ENCODE results near the gene ATAD5. TPM values are rescaled to one million over a fixed set of nuclear protein-coding genes. Genes with fewer than 3 reads are reported as not detected.
A peak's percentile ranks its signal among the peaks of the same experiment; 100 is the strongest.

The ATAD5 gene, protein sequence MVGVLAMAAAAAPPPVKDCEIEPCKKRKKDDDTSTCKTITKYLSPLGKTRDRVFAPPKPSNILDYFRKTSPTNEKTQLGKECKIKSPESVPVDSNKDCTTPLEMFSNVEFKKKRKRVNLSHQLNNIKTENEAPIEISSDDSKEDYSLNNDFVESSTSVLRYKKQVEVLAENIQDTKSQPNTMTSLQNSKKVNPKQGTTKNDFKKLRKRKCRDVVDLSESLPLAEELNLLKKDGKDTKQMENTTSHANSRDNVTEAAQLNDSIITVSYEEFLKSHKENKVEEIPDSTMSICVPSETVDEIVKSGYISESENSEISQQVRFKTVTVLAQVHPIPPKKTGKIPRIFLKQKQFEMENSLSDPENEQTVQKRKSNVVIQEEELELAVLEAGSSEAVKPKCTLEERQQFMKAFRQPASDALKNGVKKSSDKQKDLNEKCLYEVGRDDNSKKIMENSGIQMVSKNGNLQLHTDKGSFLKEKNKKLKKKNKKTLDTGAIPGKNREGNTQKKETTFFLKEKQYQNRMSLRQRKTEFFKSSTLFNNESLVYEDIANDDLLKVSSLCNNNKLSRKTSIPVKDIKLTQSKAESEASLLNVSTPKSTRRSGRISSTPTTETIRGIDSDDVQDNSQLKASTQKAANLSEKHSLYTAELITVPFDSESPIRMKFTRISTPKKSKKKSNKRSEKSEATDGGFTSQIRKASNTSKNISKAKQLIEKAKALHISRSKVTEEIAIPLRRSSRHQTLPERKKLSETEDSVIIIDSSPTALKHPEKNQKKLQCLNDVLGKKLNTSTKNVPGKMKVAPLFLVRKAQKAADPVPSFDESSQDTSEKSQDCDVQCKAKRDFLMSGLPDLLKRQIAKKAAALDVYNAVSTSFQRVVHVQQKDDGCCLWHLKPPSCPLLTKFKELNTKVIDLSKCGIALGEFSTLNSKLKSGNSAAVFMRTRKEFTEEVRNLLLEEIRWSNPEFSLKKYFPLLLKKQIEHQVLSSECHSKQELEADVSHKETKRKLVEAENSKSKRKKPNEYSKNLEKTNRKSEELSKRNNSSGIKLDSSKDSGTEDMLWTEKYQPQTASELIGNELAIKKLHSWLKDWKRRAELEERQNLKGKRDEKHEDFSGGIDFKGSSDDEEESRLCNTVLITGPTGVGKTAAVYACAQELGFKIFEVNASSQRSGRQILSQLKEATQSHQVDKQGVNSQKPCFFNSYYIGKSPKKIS (N-terminal part only)
- total RNA-seq (ENCODE audit: unreplicated experiment): 6.3 TPM
- long read RNA-seq, partial matches to known transcripts: 2 of 2 reads
- long read RNA-seq, other reads (novel, unspliced or antisense): 0 of 2 reads

DNA sequence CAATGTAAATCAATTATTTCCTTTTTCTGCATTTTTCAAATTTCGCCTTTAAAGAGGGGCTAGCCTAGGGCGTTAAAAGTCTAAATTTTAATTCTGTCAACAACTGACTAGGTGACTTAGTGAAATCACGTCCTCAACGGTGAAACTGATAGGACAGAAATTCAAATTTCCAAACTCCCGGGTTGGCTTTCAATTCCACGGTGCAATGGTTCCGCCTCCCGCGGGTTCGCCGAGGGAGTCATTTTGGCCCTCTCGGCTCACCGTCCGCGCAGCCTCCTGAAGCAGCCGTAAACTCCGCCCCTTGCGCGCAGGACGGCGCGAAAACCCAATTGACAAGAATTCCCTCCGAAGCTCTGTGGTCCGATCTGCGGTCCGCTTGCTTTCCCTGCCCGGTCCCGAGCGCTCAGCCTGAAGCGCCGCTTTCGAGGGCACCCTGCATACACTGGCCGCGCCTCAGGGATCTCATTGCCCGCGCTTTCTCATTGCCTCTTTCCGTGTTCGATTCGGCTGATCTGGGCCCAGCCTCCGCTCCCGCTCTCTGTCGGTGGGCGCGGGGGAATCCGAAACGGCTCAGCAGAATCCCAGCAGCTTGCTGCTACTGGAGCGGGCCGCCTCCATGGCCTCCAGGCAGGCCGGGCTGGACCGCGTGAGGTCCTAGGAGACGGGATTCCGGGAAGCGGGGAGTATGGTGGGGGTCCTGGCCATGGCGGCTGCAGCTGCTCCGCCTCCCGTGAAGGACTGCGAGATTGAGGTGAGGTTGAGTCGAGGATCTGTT lies at the start of gene ATAD5:
Gene ATAD5 (plus strand): TSS at position 304 of the 775 bp plus-strand sequence. CDS start 382 bp downstream, at position 686.
- Mint-ChIP-seq H3K9me3 (ENCODE audit: unreplicated experiment) (no peaks in the 10 kb centered on the region), H3K4me3 (ENCODE audit: unreplicated experiment) (peak within 1 kb of the TSS; percentile 95), H3K4me1 (ENCODE audit: unreplicated experiment) (peaks cover 23% of the 10 kb centered on the region), H3K27ac (ENCODE audit: unreplicated experiment) (peak within 1 kb of the TSS; percentile 79), H3K27me3 (ENCODE audit: unreplicated experiment) (peaks cover 1% of the 10 kb centered on the region), H3K36me3 (ENCODE audit: low read depth, unreplicated experiment) (no peaks in the 10 kb centered on the region)
- DNase-seq (ENCODE audit: low spot score): peak; percentile 84
- TF ChIP-seq, protein P1, sequence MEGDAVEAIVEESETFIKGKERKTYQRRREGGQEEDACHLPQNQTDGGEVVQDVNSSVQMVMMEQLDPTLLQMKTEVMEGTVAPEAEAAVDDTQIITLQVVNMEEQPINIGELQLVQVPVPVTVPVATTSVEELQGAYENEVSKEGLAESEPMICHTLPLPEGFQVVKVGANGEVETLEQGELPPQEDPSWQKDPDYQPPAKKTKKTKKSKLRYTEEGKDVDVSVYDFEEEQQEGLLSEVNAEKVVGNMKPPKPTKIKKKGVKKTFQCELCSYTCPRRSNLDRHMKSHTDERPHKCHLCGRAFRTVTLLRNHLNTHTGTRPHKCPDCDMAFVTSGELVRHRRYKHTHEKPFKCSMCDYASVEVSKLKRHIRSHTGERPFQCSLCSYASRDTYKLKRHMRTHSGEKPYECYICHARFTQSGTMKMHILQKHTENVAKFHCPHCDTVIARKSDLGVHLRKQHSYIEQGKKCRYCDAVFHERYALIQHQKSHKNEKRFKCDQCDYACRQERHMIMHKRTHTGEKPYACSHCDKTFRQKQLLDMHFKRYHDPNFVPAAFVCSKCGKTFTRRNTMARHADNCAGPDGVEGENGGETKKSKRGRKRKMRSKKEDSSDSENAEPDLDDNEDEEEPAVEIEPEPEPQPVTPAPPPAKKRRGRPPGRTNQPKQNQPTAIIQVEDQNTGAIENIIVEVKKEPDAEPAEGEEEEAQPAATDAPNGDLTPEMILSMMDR (IDR thresholded peaks at IDR 0.05; ENCODE audit: unreplicated experiment): no peak

DNA sequence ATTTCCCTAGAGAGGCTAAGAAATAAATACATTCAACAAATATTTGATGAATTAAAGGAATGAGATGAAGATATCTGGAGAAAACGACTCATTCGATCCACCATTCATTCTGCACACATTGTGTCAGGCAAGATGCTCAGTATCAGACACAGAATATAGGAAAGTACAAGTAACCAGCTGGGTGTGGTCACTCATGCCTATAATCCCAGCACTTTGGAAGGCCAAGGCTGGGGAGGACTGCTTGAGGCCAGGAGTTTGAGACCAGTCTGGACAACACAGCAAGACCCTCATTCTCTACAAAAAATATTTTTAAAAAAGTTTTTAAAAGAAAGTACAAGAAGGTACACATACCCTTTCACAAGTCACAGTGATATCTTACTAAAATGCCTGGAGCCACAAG lies 49.6 kb upstream of the ATAD5 start:
- no peak overlapping the region for H3K4me3 Mint-ChIP-seq (ENCODE audit: unreplicated experiment)
- H3K36me3 Mint-ChIP-seq (ENCODE audit: low read depth, unreplicated experiment): peaks cover 28% of the 10 kb centered on the region
- no peaks in the 10 kb centered on the region for H3K9me3 Mint-ChIP-seq (ENCODE audit: unreplicated experiment)
- H3K27me3 Mint-ChIP-seq (ENCODE audit: unreplicated experiment): peaks cover 2% of the 10 kb centered on the region
- no peak for DNase-seq (ENCODE audit: low spot score)
- TF ChIP-seq, protein P1 (IDR thresholded peaks at IDR 0.05; ENCODE audit: unreplicated experiment): no peak
- H3K4me1 Mint-ChIP-seq (ENCODE audit: unreplicated experiment): no peaks in the 10 kb centered on the region
- H3K27ac Mint-ChIP-seq (ENCODE audit: unreplicated experiment): no peak overlapping the region

DNA sequence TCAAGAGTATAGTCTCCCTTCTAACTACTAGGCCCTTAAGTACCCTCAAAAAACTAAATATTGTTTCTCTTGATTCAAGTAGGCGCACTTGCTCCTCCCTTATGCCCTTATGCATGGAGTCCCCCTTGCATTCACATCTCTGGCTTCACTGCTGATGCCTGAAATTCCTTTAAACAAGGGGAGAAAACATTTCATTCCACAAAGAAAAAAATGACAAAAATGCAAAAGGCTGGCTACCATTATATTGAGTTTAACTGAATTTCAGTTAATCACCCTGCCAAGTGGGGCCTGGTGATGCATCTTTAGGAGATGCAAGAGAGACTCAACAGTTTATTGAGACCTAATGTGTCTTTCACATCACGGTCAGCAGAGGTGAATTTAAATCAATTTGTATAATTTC lies 42.8 kb upstream of the ATAD5 start:
- Mint-ChIP-seq H3K36me3 (ENCODE audit: low read depth, unreplicated experiment) (peaks cover 40% of the 10 kb centered on the region), H3K27me3 (ENCODE audit: unreplicated experiment) (peaks cover 1% of the 10 kb centered on the region), H3K4me1 (ENCODE audit: unreplicated experiment) (no peaks in the 10 kb centered on the region), H3K9me3 (ENCODE audit: unreplicated experiment) (no peaks in the 10 kb centered on the region), H3K4me3 (ENCODE audit: unreplicated experiment) (no peak overlapping the region), H3K27ac (ENCODE audit: unreplicated experiment) (no peak overlapping the region)
- no peak for DNase-seq (ENCODE audit: low spot score)
- TF ChIP-seq, protein P1 (IDR thresholded peaks at IDR 0.05; ENCODE audit: unreplicated experiment): no peak

DNA sequence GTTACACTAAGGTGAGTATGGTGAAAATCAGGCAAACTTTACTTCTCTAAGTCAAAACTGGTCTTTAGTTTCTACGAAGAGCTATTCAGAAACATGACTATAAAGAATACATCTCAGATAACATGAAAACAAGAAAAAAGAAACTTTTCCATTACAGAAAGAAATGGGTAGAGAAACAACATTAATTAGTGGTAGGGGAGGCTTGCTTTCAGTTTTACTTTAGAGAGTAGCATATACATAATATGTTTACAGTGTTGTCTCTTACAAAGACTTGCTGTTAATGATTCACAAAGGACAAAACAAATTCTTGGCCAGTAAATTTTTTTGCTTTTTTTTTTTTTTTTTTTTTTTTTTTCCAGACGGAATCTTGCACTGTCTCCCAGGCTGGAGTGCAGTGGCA lies 41.5 kb upstream of the ATAD5 start:
- TF ChIP-seq, protein P1 (IDR thresholded peaks at IDR 0.05; ENCODE audit: unreplicated experiment): no peak
- H3K4me3 Mint-ChIP-seq (ENCODE audit: unreplicated experiment): peak overlapping the region; percentile 14
- H3K36me3 Mint-ChIP-seq (ENCODE audit: low read depth, unreplicated experiment): peaks cover 37% of the 10 kb centered on the region
- no peaks in the 10 kb centered on the region for H3K9me3 Mint-ChIP-seq (ENCODE audit: unreplicated experiment)
- H3K27me3 Mint-ChIP-seq (ENCODE audit: unreplicated experiment): peaks cover 1% of the 10 kb centered on the region
- H3K27ac Mint-ChIP-seq (ENCODE audit: unreplicated experiment): no peak overlapping the region
- no peaks in the 10 kb centered on the region for H3K4me1 Mint-ChIP-seq (ENCODE audit: unreplicated experiment)
- DNase-seq (ENCODE audit: low spot score): no peak

Measured in endothelial cell (in vitro differentiated cells).